Lower lobe of right lung (tissue), 2 donors: ENCODE data around the gene ZNF385B. TPM values are rescaled to one million over a fixed set of nuclear protein-coding genes. Genes with fewer than 3 reads are reported as not detected.
A peak's percentile ranks its signal among the peaks of the same experiment; 100 is the strongest.

Source experiments
- ATAC-seq, 2 donors: fragments of 200-7000 bp; cut with Tn5 transposase; one replicate each; pipeline ENCODE4 v1.9.1; 2020 to 2022; ENCODE audit warnings: mild to moderate bottlenecking in 2 of 2, moderate library complexity in 2 of 2
- DNase-seq: peaks from one replicate; pipeline ENCODE4 v3.0.0-alpha.2; 2020
- H3K27ac ChIP-seq: fragments of 200-600 bp; one replicate; pipeline ENCODE4 v1.8.0; 2022
- H3K27me3 ChIP-seq: fragments of 200-600 bp; one replicate; pipeline ENCODE4 v1.8.0; 2022; ENCODE audit warnings: low read depth
- H3K36me3 ChIP-seq: fragments of 200-600 bp; one replicate; pipeline ENCODE4 v1.8.0; 2022; ENCODE audit warnings: mild to moderate bottlenecking
- H3K4me1 ChIP-seq: fragments of 200-600 bp; one replicate; pipeline ENCODE4 v1.8.0; 2022
- H3K4me3 ChIP-seq: fragments of 200-600 bp; one replicate; pipeline ENCODE4 v1.8.0; 2022; ENCODE audit warnings: mild to moderate bottlenecking
- H3K9me3 ChIP-seq: fragments of 200-600 bp; one replicate; pipeline ENCODE4 v1.8.0; 2022
- intact Hi-C: fragments of 100-400 bp; cut with DNase I; formaldehyde crosslinking; loops from one replicate; pipeline ENCODE4 v1.11.0; 2022
- total RNA-seq: library from RNA; stranded (reverse); fragmentation: NEBNext Ultra II Directional; extraction: Animal tissue kit (Norgen Biotek cat#: 25700); gene quantifications from one replicate; pipeline ENCODE4 v1.2.1, GENCODE V29; 2021
- TF ChIP-seq, protein P1 (sequence below): fragments of 200-600 bp; IDR thresholded peaks from one replicate; pipeline ENCODE4 v1.8.0; 2022; ENCODE audit warnings: antibody characterized with exemption, mild to moderate bottlenecking
- donor health status: DM: no; HTN: yes; CAD: no; lungs with severe emphysema.

The ZNF385B gene
- total RNA-seq, 1 donor from 2014 or later: 63.2 TPM

DNA sequence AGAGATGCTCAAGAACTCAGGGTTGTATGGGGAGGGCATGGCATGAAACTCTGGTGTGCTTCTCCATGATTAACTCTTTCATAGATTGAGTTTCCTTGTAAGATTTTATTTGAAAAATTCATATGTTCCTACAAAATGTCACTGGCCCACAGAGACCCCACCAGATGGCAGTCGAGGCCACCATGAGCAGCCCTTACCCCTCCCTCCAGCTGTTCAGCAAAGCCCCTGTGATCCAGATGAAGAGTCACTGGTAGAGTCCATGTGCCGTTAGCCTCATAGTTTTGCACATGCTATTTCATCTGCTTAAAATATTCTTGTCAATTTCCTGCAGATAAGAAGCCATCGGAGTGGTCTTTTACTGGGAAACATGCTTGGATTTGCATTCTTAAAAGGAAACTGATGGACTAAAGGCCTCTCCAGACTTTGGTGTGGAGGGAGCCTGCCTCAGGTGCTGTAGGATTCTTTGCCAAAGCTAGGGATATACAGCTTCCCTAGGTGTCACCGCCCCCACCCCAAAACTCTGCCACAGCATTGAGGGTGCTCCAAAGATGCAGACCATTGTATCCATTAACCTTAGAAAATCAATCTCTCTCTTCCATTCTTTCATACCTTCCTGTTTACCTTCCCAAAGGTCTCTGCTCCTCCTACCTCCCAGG, 18.8 kb downstream of the ZNF385B start:
- intact Hi-C loops: no loop called here
- Histone ChIP-seq H3K27me3 (no peaks in the 10 kb centered on the region), H3K4me1 (no peaks in the 10 kb centered on the region), H3K27ac (no peak overlapping the region), H3K9me3 (no peaks in the 10 kb centered on the region), H3K4me3 (no peak overlapping the region), H3K36me3 (no peaks in the 10 kb centered on the region)
- TF ChIP-seq, protein P1, sequence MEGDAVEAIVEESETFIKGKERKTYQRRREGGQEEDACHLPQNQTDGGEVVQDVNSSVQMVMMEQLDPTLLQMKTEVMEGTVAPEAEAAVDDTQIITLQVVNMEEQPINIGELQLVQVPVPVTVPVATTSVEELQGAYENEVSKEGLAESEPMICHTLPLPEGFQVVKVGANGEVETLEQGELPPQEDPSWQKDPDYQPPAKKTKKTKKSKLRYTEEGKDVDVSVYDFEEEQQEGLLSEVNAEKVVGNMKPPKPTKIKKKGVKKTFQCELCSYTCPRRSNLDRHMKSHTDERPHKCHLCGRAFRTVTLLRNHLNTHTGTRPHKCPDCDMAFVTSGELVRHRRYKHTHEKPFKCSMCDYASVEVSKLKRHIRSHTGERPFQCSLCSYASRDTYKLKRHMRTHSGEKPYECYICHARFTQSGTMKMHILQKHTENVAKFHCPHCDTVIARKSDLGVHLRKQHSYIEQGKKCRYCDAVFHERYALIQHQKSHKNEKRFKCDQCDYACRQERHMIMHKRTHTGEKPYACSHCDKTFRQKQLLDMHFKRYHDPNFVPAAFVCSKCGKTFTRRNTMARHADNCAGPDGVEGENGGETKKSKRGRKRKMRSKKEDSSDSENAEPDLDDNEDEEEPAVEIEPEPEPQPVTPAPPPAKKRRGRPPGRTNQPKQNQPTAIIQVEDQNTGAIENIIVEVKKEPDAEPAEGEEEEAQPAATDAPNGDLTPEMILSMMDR: peak; percentile 26
- ATAC-seq (peak in 1 of 2 donors; percentile 35), DNase-seq (no peak)

DNA sequence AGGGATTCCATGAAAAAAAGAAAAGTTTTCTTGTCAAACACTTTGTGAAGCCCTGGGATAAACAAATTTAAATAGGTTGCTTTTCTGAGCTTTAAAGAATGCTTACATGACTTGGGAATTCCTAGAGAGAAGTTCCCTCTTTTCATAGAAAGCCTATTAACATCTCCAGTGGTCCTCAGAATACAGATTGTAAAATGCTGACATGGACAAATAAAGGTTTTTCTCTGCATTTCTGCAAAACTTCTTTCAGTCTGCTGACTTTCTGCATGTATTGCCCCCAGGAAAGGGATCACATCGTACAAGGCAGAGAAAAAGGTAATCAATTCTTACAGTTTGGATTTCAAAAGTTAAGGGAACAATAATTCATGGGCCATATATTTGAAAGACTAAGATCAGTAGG, 20.6 kb downstream of the ZNF385B start:
- no peaks in the 10 kb centered on the region for H3K27me3 ChIP-seq
- H3K27ac ChIP-seq: no peak overlapping the region
- no peak overlapping the region for H3K4me3 ChIP-seq
- ATAC-seq (no peak), DNase-seq (no peak)
- intact Hi-C loops: no loop called here
- no peaks in the 10 kb centered on the region for H3K36me3 ChIP-seq
- H3K4me1 ChIP-seq: no peaks in the 10 kb centered on the region
- TF ChIP-seq, protein P1: no peak
- no peaks in the 10 kb centered on the region for H3K9me3 ChIP-seq

GRCh38 chr2:179837408-179837807, 24.0 kb downstream of the ZNF385B start:
- H3K27ac ChIP-seq: no peak overlapping the region
- no peak for DNase-seq

DNA sequence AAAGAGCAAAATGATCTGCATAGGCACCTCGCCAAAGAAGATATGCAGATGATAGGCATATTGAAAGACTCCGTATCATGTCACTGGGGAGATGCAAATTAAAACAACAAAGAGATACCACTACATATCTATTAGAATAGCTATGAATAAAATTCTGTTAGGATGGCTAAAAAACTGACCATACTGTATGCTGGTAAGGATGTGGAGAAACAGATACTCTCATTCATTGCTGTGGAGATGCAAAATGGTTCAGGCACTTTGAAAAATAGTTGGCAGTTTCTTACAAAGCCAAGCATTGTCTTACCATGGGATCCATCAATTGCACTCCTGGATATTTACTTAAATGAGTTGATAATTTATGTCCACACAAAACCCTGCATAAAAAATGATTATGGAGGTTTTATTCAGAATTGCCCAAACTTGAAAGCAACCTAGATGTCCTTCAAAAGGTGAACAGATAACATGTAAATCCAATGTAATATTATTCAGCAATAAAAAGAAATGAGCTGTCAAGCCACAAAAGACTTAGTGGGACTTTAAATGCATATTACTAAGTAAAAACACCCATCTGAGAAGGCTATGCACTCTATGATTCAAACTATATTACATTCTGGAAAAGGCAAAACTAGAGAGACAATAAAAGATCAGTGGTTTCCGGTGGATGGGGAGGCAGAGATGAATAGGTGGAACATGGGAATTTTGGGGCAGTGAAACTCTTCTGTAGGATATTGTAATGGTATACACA, 31.2 kb downstream of the ZNF385B start:
- no peak for ATAC-seq
- Histone ChIP-seq H3K9me3 (no peaks in the 10 kb centered on the region), H3K36me3 (no peaks in the 10 kb centered on the region), H3K4me3 (no peak overlapping the region), H3K27me3 (no peaks in the 10 kb centered on the region), H3K4me1 (no peaks in the 10 kb centered on the region), H3K27ac (no peak overlapping the region)
- TF ChIP-seq, protein P1: no peak
- no peak for DNase-seq
- intact Hi-C loops: no loop called here

More at GRCh38 chr2:179837408-179837807, 24.0 kb downstream of the ZNF385B start:
- TF ChIP-seq, protein P1: no peak
- Histone ChIP-seq H3K4me3 (no peak overlapping the region), H3K4me1 (no peaks in the 10 kb centered on the region), H3K36me3 (no peaks in the 10 kb centered on the region), H3K27me3 (no peaks in the 10 kb centered on the region), H3K9me3 (no peaks in the 10 kb centered on the region)
- intact Hi-C loops: no loop called here
- ATAC-seq: peak in 1 of 2 donors; percentile 78

DNA sequence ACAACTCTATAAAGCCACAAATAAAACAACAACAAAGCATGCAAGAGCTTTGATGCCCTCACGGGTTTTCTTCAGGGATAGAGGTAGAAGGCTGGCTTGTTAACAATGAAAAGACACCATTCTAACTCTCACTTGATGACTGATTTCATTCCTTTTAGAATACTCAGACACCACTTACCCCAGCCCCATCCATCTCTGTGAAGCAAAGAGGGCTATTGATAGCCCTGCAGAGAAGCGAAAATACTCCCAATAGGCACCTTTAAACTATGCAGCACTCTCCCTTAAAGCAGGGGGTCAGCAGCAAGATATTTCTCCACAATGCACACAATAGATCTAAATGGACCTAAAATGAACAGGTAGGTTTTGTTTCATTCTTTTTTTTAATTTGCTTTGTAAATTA, 35.1 kb downstream of the ZNF385B start:
- intact Hi-C loops: no loop called here
- DNase-seq (no peak), ATAC-seq (no peak)
- no peaks in the 10 kb centered on the region for H3K27me3 ChIP-seq
- TF ChIP-seq, protein P1: no peak
- no peaks in the 10 kb centered on the region for H3K9me3 ChIP-seq
- no peak overlapping the region for H3K27ac ChIP-seq
- no peaks in the 10 kb centered on the region for H3K36me3 ChIP-seq
- H3K4me1 ChIP-seq: no peaks in the 10 kb centered on the region
- no peak overlapping the region for H3K4me3 ChIP-seq
